ENCODE measurements around the gene DNM3.

DNA sequence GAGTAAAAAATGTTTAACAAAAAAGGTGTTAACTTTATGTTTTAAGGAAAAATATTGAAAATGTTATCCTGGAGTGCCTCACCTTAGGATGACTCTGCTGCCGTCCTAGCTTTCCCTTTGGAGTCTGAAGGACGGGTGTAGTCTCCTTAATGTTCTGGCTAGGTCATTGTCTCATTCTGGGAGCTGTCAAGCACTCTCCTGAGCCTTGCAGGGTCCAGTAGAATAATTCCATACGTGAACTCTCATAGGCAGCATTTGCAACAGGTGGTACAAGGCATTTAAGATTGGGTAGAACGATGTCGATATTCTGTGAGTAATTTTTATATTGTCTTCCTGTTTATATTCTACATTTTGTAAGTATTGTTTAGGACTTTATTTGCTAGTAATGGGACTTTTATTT is 295.6 kb downstream of the DNM3 start:
- TF ChIP-seq HCFC1 (IDR thresholded peaks at IDR 0.05; ENCODE audit: low read depth, low read length) = no peak
- TF ChIP-seq, protein P1, sequence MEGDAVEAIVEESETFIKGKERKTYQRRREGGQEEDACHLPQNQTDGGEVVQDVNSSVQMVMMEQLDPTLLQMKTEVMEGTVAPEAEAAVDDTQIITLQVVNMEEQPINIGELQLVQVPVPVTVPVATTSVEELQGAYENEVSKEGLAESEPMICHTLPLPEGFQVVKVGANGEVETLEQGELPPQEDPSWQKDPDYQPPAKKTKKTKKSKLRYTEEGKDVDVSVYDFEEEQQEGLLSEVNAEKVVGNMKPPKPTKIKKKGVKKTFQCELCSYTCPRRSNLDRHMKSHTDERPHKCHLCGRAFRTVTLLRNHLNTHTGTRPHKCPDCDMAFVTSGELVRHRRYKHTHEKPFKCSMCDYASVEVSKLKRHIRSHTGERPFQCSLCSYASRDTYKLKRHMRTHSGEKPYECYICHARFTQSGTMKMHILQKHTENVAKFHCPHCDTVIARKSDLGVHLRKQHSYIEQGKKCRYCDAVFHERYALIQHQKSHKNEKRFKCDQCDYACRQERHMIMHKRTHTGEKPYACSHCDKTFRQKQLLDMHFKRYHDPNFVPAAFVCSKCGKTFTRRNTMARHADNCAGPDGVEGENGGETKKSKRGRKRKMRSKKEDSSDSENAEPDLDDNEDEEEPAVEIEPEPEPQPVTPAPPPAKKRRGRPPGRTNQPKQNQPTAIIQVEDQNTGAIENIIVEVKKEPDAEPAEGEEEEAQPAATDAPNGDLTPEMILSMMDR (IDR thresholded peaks at IDR 0.05 in 2 of 3, conservative IDR thresholded peaks at IDR 0.05 in 1 of 3; ENCODE audit: insufficient read depth in 2 of 3, low read depth in 1 of 3, low read length in 3 of 3) = no peak
